BE2C (cell line): ENCODE results near the gene EPB41L1.

Experiments used
- DNase-seq: peaks from one replicate; pipeline ENCODE4 v3.0.0-alpha.2; 2020
- H3K27me3 ChIP-seq: fragments of 250-450 bp; sonication (Bioruptor Pico); 2 replicates; pipeline ENCODE4 v1.5.1; 2020; ENCODE audit warnings: mild to moderate bottlenecking
- H3K36me3 ChIP-seq: fragments of 250-450 bp; sonication (Bioruptor Pico); 2 replicates; pipeline ENCODE4 v1.5.1; 2020; ENCODE audit warnings: mild to moderate bottlenecking
- H3K4me1 ChIP-seq: fragments of 250-450 bp; sonication (Bioruptor Pico); 2 replicates; pipeline ENCODE4 v1.5.1; 2020
- H3K4me3 ChIP-seq: 2 replicates; pipeline ENCODE4 v1.5.1; 2011; ENCODE audit warnings: low read depth, low read length
- H3K9me3 ChIP-seq: fragments of 250-450 bp; sonication (Bioruptor Pico); 2 replicates; pipeline ENCODE4 v1.5.1; 2020
- TF ChIP-seq, protein P1 (sequence below): IDR thresholded peaks from 2 replicates; pipeline ENCODE4 v1.5.1; 2012; ENCODE audit warnings: mild to moderate bottlenecking, low read depth, low read length

Gene EPB41L1

DNA sequence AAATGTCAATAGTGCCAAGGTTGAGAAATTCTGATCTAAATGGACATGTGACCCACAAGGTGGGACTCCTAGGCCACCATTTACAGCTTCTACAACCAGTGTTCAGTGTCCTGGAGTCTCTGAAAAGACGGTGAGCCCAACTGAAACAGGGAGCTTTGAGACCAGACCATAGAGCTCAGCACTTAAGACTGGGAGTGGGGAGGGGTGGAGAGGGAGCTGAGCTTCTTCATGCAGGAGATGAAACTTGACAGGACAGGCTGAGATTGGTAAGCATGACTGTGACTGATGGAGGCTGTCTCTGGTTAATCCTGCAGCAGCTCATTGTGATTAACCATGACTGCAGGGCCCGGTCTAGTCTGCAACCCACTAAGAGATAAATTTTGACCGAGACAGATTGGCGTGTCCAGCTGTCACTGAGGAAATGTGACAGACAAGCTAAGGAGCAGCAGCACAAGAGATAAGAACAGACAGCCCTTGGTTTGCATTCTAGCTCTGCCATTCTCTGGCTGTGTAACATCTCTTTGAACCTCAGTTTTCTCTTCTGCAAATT lies 80.3 kb downstream of the EPB41L1 start:
- Histone ChIP-seq H3K4me3 (no peak overlapping the region), H3K36me3 (peaks cover 3% of the 10 kb centered on the region), H3K4me1 (no peaks in the 10 kb centered on the region), H3K9me3 (no peaks in the 10 kb centered on the region), H3K27me3 (no peaks in the 10 kb centered on the region)
- TF ChIP-seq, protein P1, sequence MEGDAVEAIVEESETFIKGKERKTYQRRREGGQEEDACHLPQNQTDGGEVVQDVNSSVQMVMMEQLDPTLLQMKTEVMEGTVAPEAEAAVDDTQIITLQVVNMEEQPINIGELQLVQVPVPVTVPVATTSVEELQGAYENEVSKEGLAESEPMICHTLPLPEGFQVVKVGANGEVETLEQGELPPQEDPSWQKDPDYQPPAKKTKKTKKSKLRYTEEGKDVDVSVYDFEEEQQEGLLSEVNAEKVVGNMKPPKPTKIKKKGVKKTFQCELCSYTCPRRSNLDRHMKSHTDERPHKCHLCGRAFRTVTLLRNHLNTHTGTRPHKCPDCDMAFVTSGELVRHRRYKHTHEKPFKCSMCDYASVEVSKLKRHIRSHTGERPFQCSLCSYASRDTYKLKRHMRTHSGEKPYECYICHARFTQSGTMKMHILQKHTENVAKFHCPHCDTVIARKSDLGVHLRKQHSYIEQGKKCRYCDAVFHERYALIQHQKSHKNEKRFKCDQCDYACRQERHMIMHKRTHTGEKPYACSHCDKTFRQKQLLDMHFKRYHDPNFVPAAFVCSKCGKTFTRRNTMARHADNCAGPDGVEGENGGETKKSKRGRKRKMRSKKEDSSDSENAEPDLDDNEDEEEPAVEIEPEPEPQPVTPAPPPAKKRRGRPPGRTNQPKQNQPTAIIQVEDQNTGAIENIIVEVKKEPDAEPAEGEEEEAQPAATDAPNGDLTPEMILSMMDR: no peak
- no peak for DNase-seq

DNA sequence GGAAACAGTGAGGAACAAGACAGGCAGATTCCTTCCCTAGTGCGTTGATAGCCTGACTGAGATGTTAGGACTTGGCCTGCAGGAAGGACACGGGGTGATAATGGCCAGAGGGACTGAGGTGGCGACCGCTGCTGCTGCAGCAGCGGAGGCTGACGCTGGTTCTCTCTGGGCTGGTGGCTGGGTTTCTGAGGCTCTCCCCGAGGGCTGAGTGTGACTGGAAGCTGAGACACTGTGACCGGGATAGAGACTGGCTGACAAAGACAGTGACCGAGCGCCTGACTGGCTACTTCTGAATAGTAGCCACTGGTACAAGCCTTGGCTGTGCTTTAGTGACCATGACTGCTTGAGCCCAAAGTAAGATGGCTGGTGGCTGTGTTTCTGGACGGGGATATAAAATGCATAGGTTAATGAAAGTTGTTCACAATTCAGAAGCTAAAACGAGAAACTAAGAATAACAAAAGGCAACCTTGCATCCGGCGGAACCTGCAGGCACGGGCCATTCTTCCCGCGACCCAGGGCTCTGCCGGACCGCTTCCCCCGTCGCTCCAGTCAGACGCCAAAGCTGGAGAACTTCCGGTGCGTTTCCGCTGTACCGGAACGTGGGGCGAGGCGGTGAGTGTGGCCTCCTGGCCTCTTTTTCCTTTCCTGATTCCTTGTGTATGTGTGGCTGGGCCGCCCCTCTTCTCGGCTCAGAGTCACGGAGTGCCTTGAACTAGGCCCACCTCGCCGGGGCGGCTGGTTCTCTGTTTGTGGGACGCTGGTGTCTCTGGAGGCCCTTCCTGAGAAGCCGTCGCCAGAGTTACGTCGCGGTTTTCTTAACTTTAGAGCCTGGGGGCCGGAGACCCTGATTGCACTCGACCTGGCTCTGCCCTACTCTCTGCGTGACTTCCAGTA lies 81.6 kb downstream of the EPB41L1 start, which contains the start of gene AAR2:
Gene AAR2, plus strand, starts transcription at position 587 of the 894 bp plus-strand sequence. CDS start 3,391 bp downstream, outside the sequence.
- peak; percentile 84 for DNase-seq
- Histone ChIP-seq H3K4me3 (peak within 1 kb of the TSS; percentile 100), H3K4me1 (no peaks in the 10 kb centered on the region), H3K36me3 (peaks cover 13% of the 10 kb centered on the region), H3K27me3 (no peaks in the 10 kb centered on the region), H3K9me3 (no peaks in the 10 kb centered on the region)
- TF ChIP-seq, protein P1: no peak

DNA sequence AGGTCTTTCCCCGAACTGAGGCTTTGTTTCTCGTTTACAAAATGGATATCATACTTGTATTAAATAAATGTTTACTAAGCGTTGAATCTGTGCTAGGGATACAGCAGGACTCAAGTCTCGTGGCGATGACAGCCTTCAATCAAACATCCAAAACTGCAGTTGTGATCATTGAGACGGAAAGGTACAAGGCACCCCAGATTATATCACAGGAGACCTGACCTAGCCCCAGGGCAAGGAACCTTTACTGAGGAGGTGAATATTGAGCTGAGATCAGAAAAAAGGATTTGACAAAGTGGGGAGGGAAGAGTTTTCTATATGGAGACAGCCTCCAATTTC lies 82.2 kb downstream of the EPB41L1 start:
- H3K36me3 ChIP-seq: peaks cover 13% of the 10 kb centered on the region
- H3K4me1 ChIP-seq: no peaks in the 10 kb centered on the region
- TF ChIP-seq, protein P1: no peak
- peak overlapping the region; percentile 100 for H3K4me3 ChIP-seq
- H3K27me3 ChIP-seq: no peaks in the 10 kb centered on the region
- DNase-seq: no peak
- no peaks in the 10 kb centered on the region for H3K9me3 ChIP-seq

GRCh38 chr20:36237477-36237876 lies 82.9 kb downstream of the EPB41L1 start:
- TF ChIP-seq, protein P1: no peak
- Histone ChIP-seq H3K4me3 (peak overlapping the region; percentile 100), H3K36me3 (peaks cover 13% of the 10 kb centered on the region), H3K9me3 (no peaks in the 10 kb centered on the region), H3K27me3 (no peaks in the 10 kb centered on the region), H3K4me1 (no peaks in the 10 kb centered on the region)
- no peak for DNase-seq

DNA sequence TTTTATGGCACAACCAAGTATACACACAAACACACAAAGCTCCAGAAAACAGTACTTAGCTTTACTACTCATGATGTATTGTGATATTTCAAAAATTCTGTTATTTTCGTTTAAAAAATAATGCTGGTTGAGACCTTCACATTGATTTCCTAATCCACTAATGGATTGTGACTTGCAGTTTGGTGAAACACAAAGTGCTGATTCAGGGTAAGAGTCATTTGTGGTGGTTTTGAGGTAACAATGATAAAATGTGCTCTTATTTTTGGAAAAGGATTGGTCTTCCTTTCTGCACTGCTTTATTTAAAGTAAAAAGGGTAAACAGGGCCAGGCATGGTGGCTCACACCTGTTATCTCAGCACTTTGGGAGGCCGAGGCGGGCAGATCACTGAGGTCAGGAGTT lies 83.6 kb downstream of the EPB41L1 start:
- Histone ChIP-seq H3K4me1 (no peaks in the 10 kb centered on the region), H3K27me3 (no peaks in the 10 kb centered on the region), H3K36me3 (peaks cover 14% of the 10 kb centered on the region), H3K9me3 (no peaks in the 10 kb centered on the region), H3K4me3 (no peak overlapping the region)
- DNase-seq: no peak
- TF ChIP-seq, protein P1: no peak

DNA sequence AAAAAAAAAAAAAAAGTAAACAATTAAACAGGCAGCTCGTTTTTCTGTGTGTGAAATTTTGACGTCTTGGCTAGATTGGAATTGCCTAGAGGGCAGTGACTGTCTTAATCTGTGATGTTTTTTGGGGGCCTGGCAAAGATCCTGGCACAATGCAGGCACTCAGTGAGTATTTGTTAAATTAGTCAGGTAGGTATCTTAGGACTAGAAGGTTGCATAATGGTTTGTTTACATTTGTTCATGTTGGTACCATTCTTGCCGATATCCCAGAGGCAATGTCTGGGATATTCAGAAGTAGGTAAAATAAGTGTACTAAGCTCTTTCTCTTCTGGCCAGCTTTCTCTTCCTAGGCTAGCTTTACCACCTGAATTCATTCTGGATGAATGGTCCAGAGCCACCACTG lies 84.2 kb downstream of the EPB41L1 start:
- H3K36me3 ChIP-seq: peaks cover 19% of the 10 kb centered on the region

More for the DNA sequence above, 84.2 kb downstream of the EPB41L1 start:
- Histone ChIP-seq H3K4me3 (no peak overlapping the region), H3K27me3 (no peaks in the 10 kb centered on the region), H3K4me1 (no peaks in the 10 kb centered on the region), H3K9me3 (no peaks in the 10 kb centered on the region)
- no peak for DNase-seq
- TF ChIP-seq, protein P1: no peak
